Erythroblast (primary cell): ENCODE results near the gene SETD5.

Source experiments
- DNase-seq, 2 experiments: peaks; one replicate each; lab custom pipeline; 2025; lab: John Stamatoyannopoulos, UW
- GATA1 ChIP-seq: IDR thresholded peaks from 2 replicates; pipeline ENCODE4 v1.6.1; 2011; ENCODE audit warnings: low read depth, mild to moderate bottlenecking, control low read depth, low read length, moderate library complexity
- POLR2A ChIP-seq: IDR thresholded peaks from 2 replicates; pipeline ENCODE4 v1.6.1; 2011; ENCODE audit warnings: mild to moderate bottlenecking, low read length

Gene SETD5

GRCh38 chr3:9433627-9434521 lies 36.5 kb downstream of the SETD5 start:
- DNase-seq, result no peak
- TF ChIP-seq POLR2A (no peak), GATA1 (no peak)

- no peak for DNase-seq
- TF ChIP-seq GATA1 (no peak), POLR2A (no peak)
These were observed 37.9 kb downstream of the SETD5 start for GRCh38 chr3:9435316-9435715.

- TF ChIP-seq POLR2A (no peak), GATA1 (no peak)
- peak in 1 of 2 experiments; percentile 9 for DNase-seq
These were observed 41.9 kb downstream of the SETD5 start for GRCh38 chr3:9439331-9439730.

GRCh38 chr3:9441501-9442221 lies 44.2 kb downstream of the SETD5 start:
- TF ChIP-seq POLR2A (no peak), GATA1 (no peak)
- DNase-seq, result no peak

- DNase-seq, result no peak
- TF ChIP-seq GATA1, result no peak
- TF ChIP-seq POLR2A, result no peak
These were observed 50.7 kb downstream of the SETD5 start for GRCh38 chr3:9448071-9448470.

- peak; percentile 19 to 40 for DNase-seq
- no peak for TF ChIP-seq GATA1
- TF ChIP-seq POLR2A, result no peak
These were observed 51.2 kb downstream of the SETD5 start for GRCh38 chr3:9448643-9449042.

GRCh38 chr3:9450126-9450525 lies 52.7 kb downstream of the SETD5 start:
- DNase-seq, result peak; percentile 47 to 65
- TF ChIP-seq POLR2A (no peak), GATA1 (no peak)

- no peak for TF ChIP-seq GATA1
- no peak for TF ChIP-seq POLR2A
- peak; percentile 18 to 43 for DNase-seq
These were observed 53.6 kb downstream of the SETD5 start for GRCh38 chr3:9450991-9451390.

- no peak for TF ChIP-seq GATA1
- TF ChIP-seq POLR2A, result no peak
- DNase-seq, result peak; percentile 9 to 43
These were observed 55.0 kb downstream of the SETD5 start for GRCh38 chr3:9452417-9452816.

- no peak for TF ChIP-seq POLR2A
- no peak for TF ChIP-seq GATA1
- DNase-seq, result no peak
These were observed 58.2 kb downstream of the SETD5 start for GRCh38 chr3:9455596-9456131.

GRCh38 chr3:9467451-9467850 lies 70.0 kb downstream of the SETD5 start:
- TF ChIP-seq POLR2A, result no peak
- no peak for TF ChIP-seq GATA1
- no peak for DNase-seq

GRCh38 chr3:9468460-9468859 lies 71.0 kb downstream of the SETD5 start:
- no peak for TF ChIP-seq GATA1
- no peak for TF ChIP-seq POLR2A
- DNase-seq, result no peak

- no peak for DNase-seq
- TF ChIP-seq POLR2A, result no peak
- no peak for TF ChIP-seq GATA1
These were observed 72.6 kb downstream of the SETD5 start for GRCh38 chr3:9469986-9470385.

- DNase-seq, result no peak
- TF ChIP-seq POLR2A, result no peak
- TF ChIP-seq GATA1, result no peak
These were observed 76.2 kb downstream of the SETD5 start for GRCh38 chr3:9473496-9474065.
